ENCODE data around the gene CARD11. TPM values are rescaled to one million over a fixed set of nuclear protein-coding genes. Genes with fewer than 3 reads are reported as not detected.

CARD11 gene
- total and polyA plus RNA-seq, 8 donors, result 2.7 to 8.1 (median 3.9) TPM

GRCh38 chr7:2979201-2979631 lies 64.5 kb downstream of the CARD11 start:
- H3K36me3 ChIP-seq, result no peaks in the 10 kb centered on the region
- H3K4me3 ChIP-seq, result peak overlapping the region in 1 of 2 donors; percentile 17
- peaks cover 0 to 14% of the 10 kb centered on the region in 2 donors for H3K4me1 ChIP-seq
- no peak overlapping the region for H3K27ac ChIP-seq
- peaks cover 0 to 51% of the 10 kb centered on the region in 2 donors for H3K27me3 ChIP-seq
- H3K9me3 ChIP-seq, result no peaks in the 10 kb centered on the region
- peak; percentile 14 for ATAC-seq
- no peak for TF ChIP-seq CTCF (IDR thresholded peaks at IDR 0.05)
- DNase-seq, result peak in 1 of 4 donors; percentile 21
- intact Hi-C loops (cut with DNase I), result no loop called here

GRCh38 chr7:2978408-2978807 lies 65.3 kb downstream of the CARD11 start:
- ATAC-seq, result peak; percentile 96
- peak overlapping the region in 1 of 2 donors; percentile 17 for H3K4me3 ChIP-seq
- no peak for TF ChIP-seq CTCF (IDR thresholded peaks at IDR 0.05)
- no peak overlapping the region for H3K27ac ChIP-seq
- peaks cover 0 to 51% of the 10 kb centered on the region in 2 donors for H3K27me3 ChIP-seq
- intact Hi-C loops (cut with DNase I), result no loop called here
- H3K9me3 ChIP-seq, result no peaks in the 10 kb centered on the region
- DNase-seq, result peak; percentile 20 to 88 (median 80)
- H3K36me3 ChIP-seq, result no peaks in the 10 kb centered on the region
- peaks cover 0 to 14% of the 10 kb centered on the region in 2 donors for H3K4me1 ChIP-seq

- DNase-seq, result no peak
- TF ChIP-seq CTCF (IDR thresholded peaks at IDR 0.05), result no peak
- ATAC-seq, result no peak
Measured at GRCh38 chr7:2975821-2976371, 67.8 kb downstream of the CARD11 start.

GRCh38 chr7:2974093-2974819 lies 69.4 kb downstream of the CARD11 start:
- no peak overlapping the region for H3K4me3 ChIP-seq
- H3K9me3 ChIP-seq, result no peaks in the 10 kb centered on the region
- H3K27ac ChIP-seq, result no peak overlapping the region
- H3K4me1 ChIP-seq, result peaks cover 0 to 4% of the 10 kb centered on the region in 2 donors
- DNase-seq, result peak in 1 of 4 donors; percentile 28
- no peak for ATAC-seq
- no peak for TF ChIP-seq CTCF (IDR thresholded peaks at IDR 0.05)
- H3K36me3 ChIP-seq, result no peaks in the 10 kb centered on the region
- intact Hi-C loops (cut with DNase I), result no loop called here
- peaks cover 0 to 22% of the 10 kb centered on the region in 2 donors for H3K27me3 ChIP-seq

More at GRCh38 chr7:2975821-2976371, 67.8 kb downstream of the CARD11 start:
- Histone ChIP-seq H3K9me3 (no peaks in the 10 kb centered on the region), H3K27me3 (peaks cover 0 to 38% of the 10 kb centered on the region in 2 donors), H3K4me3 (no peak overlapping the region), H3K4me1 (peaks cover 0 to 14% of the 10 kb centered on the region in 2 donors), H3K27ac (no peak overlapping the region), H3K36me3 (no peaks in the 10 kb centered on the region)
- intact Hi-C loops (cut with DNase I), result no loop called here

- H3K4me1 ChIP-seq, result no peaks in the 10 kb centered on the region
- H3K27ac ChIP-seq, result no peak overlapping the region
- intact Hi-C loops (cut with DNase I), result no loop called here
- peak in 1 of 4 donors; percentile 7 for DNase-seq
- no peak for ATAC-seq
- H3K36me3 ChIP-seq, result no peaks in the 10 kb centered on the region
- no peak for TF ChIP-seq CTCF (IDR thresholded peaks at IDR 0.05)
- H3K27me3 ChIP-seq, result peaks cover 0 to 7% of the 10 kb centered on the region in 2 donors
- no peaks in the 10 kb centered on the region for H3K9me3 ChIP-seq
- no peak overlapping the region for H3K4me3 ChIP-seq
Measured at GRCh38 chr7:2972835-2973161, 70.9 kb downstream of the CARD11 start.

Measured in left lung (tissue), 10 donors.